ENCODE measurements around the gene CEACAM16.

The CEACAM16 gene

GRCh38 chr19:44745887-44746600 lies 47.1 kb downstream of the CEACAM16 start:
- ChIA-PET CTCF (interaction anchor here (0.6 to 4.0 kb wide), 7 partner anchors 21 to 385 kb away, joined by 3 to 23 read pairs (median 4); no protein-coding TSS in a partner anchor), POLR2A (no interaction called here)
- Histone ChIP-seq H3K36me3 (ENCODE audit: control insufficient read depth in 2 of 2, insufficient read depth in 1 of 2, low read length in 2 of 2) (peaks cover 0 to 3% of the 10 kb centered on the region in 2 experiments; a peak in 2 of 3 replicates), H3K4me1 (ENCODE audit: control insufficient read depth, insufficient read depth, low read length) (peaks cover 7% of the 10 kb centered on the region), H3K27ac (ENCODE audit: extremely low read depth, low read depth, low read length) (no peak overlapping the region), H3K4me3 (ENCODE audit: low read depth, low read length) (no peak overlapping the region), H3K9me3 (ENCODE audit: control insufficient read depth, insufficient read depth, low read depth, low read length) (no peaks in the 10 kb centered on the region)
- TF ChIP-seq ZNF239 (tag by site-specific recombination; IDR thresholded peaks at IDR 0.05) (0 out of 2 replicates have a peak, but pooled peaks have one; percentile 46), ZNF398 (tag by site-specific recombination; IDR thresholded peaks at IDR 0.05) (no peak), EGR2 (tag by site-specific recombination; IDR thresholded peaks at IDR 0.05; ENCODE audit: low read depth) (peak; percentile 34; the same call in 1 of the 2 replicates), ZNF266 (tag by site-specific recombination; IDR thresholded peaks at IDR 0.05; ENCODE audit: low read depth) (0 out of 2 replicates have a peak, but pooled peaks have one; percentile 20), ZSCAN18 (tag by site-specific recombination; IDR thresholded peaks at IDR 0.05) (0 out of 2 replicates have a peak, but pooled peaks have one; percentile 10), ZNF416 (tag by site-specific recombination; IDR thresholded peaks at IDR 0.05) (no peak)

- TF ChIP-seq SETDB1 (IDR thresholded peaks at IDR 0.05; ENCODE audit: insufficient read length, low read length) (no peak), HOXA7 (CRISPR knock-in tag; IDR thresholded peaks at IDR 0.05; ENCODE audit: borderline replicate concordance) (no peak), ZFP37 (tag by site-specific recombination; IDR thresholded peaks at IDR 0.05) (no peak), ZNF146 (tag by site-specific recombination; IDR thresholded peaks at IDR 0.05) (no peak), ZNF280C (tag by site-specific recombination; IDR thresholded peaks at IDR 0.05) (no peak), ZSCAN30 (tag by site-specific recombination; IDR thresholded peaks at IDR 0.05) (0 out of 2 replicates have a peak, but pooled peaks have one; percentile 16), ZNF664 (tag by site-specific recombination; IDR thresholded peaks at IDR 0.05) (no peak), ZNF433 (tag by site-specific recombination; IDR thresholded peaks at IDR 0.05; ENCODE audit: low read depth) (no peak), KLF8 (tag by site-specific recombination; IDR thresholded peaks at IDR 0.05) (peak; percentile 58), KLF16 (tag by site-specific recombination; IDR thresholded peaks at IDR 0.05) (no peak)
- TF ChIP-seq, protein P1, sequence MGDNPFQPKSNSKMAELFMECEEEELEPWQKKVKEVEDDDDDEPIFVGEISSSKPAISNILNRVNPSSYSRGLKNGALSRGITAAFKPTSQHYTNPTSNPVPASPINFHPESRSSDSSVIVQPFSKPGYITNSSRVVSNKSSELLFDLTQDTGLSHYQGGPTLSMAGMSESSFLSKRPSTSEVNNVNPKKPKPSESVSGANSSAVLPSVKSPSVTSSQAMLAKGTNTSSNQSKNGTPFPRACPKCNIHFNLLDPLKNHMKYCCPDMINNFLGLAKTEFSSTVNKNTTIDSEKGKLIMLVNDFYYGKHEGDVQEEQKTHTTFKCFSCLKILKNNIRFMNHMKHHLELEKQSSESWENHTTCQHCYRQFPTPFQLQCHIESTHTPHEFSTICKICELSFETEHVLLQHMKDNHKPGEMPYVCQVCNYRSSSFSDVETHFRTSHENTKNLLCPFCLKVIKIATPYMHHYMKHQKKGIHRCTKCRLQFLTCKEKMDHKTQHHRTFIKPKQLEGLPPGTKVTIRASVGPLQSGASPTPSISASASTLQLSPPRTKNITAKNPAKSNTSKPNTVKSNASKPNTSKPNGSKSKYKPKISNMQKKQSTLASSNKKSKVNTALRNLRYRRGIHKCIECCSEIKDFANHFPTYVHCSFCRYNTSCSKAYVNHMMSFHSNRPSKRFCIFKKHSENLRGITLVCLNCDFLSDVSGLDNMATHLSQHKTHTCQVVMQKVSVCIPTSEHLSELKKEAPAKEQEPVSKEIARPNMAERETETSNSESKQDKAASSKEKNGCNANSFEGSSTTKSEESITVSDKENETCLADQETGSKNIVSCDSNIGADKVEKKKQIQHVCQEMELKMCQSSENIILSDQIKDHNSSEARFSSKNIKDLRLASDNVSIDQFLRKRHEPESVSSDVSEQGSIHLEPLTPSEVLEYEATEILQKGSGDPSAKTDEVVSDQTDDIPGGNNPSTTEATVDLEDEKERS (tag by site-specific recombination; IDR thresholded peaks at IDR 0.05): no peak
- Histone ChIP-seq H3K9me3 (ENCODE audit: control insufficient read depth, insufficient read depth, low read depth, low read length) (no peaks in the 10 kb centered on the region), H3K36me3 (ENCODE audit: control insufficient read depth in 2 of 2, insufficient read depth in 1 of 2, low read length in 2 of 2) (peaks cover 2 to 6% of the 10 kb centered on the region in 2 experiments; a peak in 2 of 3 replicates), H3K4me3 (ENCODE audit: low read depth, low read length) (no peak overlapping the region), H3K4me1 (ENCODE audit: control insufficient read depth, insufficient read depth, low read length) (peaks cover 7% of the 10 kb centered on the region), H3K27ac (ENCODE audit: extremely low read depth, low read depth, low read length) (no peak overlapping the region)
- CTCF ChIA-PET: interaction anchor here (0.6 to 0.7 kb wide), 3 partner anchors 20 to 385 kb away, joined by 3 to 8 read pairs (median 3); no protein-coding TSS in a partner anchor
- POLR2A ChIA-PET: no interaction called here
Measured at GRCh38 chr19:44746616-44746945, 47.6 kb downstream of the CEACAM16 start.
